ENCODE data around the gene SIK1. TPM values are rescaled to one million over a fixed set of nuclear protein-coding genes. Genes with fewer than 3 reads are reported as not detected.

Gene SIK1
- total and polyA plus RNA-seq, 2 donors (not counting 3 experiments of a cell fraction or from before 2014, with no cell fraction given), result 0.59 to 3.3 TPM

DNA sequence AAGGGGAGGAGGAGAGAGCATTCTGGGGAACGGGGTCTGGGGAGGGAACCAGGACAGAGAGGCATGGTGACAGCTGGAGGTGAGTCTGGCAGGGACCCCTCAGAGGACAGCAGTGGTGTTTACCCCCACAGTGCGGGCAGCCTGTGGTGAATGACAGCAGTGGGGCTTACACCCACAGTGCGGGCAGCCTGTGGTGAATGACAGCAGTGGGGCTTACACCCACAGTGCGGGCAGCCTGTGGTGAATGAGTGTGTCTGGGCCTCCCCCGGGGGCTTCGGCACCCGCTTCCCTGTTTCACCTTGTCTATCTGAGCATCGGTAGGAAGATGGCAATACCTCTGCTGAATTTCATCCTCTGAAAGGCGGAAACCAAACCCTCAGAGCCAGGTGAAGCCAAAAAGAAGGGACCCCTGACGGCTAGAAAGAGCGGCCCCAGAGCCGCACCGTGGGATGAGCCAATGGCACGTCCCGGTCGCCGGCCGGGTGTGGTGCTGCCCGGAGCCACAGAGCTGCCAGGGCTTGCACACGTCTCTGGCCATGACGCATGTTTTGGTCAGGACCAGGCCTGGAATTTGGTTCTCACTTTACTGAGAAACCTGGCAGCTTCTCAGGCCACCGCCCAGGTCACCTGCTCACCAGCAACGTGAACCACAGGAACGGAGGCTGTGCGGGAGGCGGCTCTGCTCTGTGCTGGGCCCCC lies 54.1 kb downstream of the SIK1 start:
- CTCF ChIA-PET, result no interaction called here
- Histone ChIP-seq H4K20me1 (replicated peaks; ENCODE audit: control insufficient read depth, extremely low read depth, insufficient read depth, low read length) (no peaks in the 10 kb centered on the region), H3K4me3 (replicated peaks in 1 of 3; ENCODE audit: insufficient read depth in 1 of 3, low read depth in 1 of 3, low read length in 3 of 3) (no peak overlapping the region), H3K36me3 (ENCODE audit: control insufficient read depth in 2 of 2, extremely low read depth in 1 of 2, insufficient read depth in 2 of 2, low read length in 2 of 2) (no peaks in the 10 kb centered on the region), H3K27me3 (ENCODE audit: control insufficient read depth in 2 of 2, insufficient read depth in 2 of 2, low read length in 2 of 2) (peaks cover 0 to 1% of the 10 kb centered on the region in 2 experiments), H3K9me3 (replicated peaks; ENCODE audit: control insufficient read depth, insufficient read depth, low read length) (no peaks in the 10 kb centered on the region), H3K4me1 (ENCODE audit: control insufficient read depth, extremely low read depth, insufficient read depth, low read length) (no peaks in the 10 kb centered on the region), H3K4me2 (ENCODE audit: insufficient read depth, low read length) (no peak overlapping the region), H3K9me1 (replicated peaks; ENCODE audit: control insufficient read depth, extremely low read depth, insufficient read depth, low read length) (no peaks in the 10 kb centered on the region), H2AFZ (ENCODE audit: low read depth, low read length) (no peak overlapping the region), H3K9ac (replicated peaks; ENCODE audit: extremely low read depth, insufficient read depth, low read length) (no peak overlapping the region), H3K27ac (ENCODE audit: insufficient read depth, low read depth, low read length) (no peak overlapping the region), H3K79me2 (ENCODE audit: control insufficient read depth, insufficient read depth, low read length) (no peaks in the 10 kb centered on the region)
- no TSS peak for BruUV-seq (replicated peaks)
- DNase-seq (ENCODE audit: low read depth, low spot score) (no peak), FAIRE-seq (no peak)
- TF ChIP-seq, protein P1, sequence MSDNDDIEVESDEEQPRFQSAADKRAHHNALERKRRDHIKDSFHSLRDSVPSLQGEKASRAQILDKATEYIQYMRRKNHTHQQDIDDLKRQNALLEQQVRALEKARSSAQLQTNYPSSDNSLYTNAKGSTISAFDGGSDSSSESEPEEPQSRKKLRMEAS (IDR thresholded peaks at IDR 0.05; ENCODE audit: insufficient read depth, insufficient read length), result no peak
- TF ChIP-seq JUN (IDR thresholded peaks at IDR 0.05; ENCODE audit: borderline replicate concordance, insufficient read depth, insufficient read length, low read depth) (no peak), MYC (IDR thresholded peaks at IDR 0.05; ENCODE audit: low read depth, low read length) (no peak), POLR2AphosphoS5 (IDR thresholded peaks at IDR 0.05; ENCODE audit: insufficient read depth, low read depth, low read length) (no peak), EZH2 (IDR thresholded peaks at IDR 0.05; ENCODE audit: borderline replicate concordance, low read depth, low read length, severe bottlenecking) (no peak), POLR2A (IDR thresholded peaks at IDR 0.05; ENCODE audit: low read depth, low read length) (no peak), GATA2 (IDR thresholded peaks at IDR 0.05; ENCODE audit: insufficient read depth, insufficient read length, low read depth, low read length) (no peak), FOS (IDR thresholded peaks at IDR 0.05; ENCODE audit: borderline replicate concordance, insufficient read depth, low read length) (no peak)
- TF ChIP-seq, protein P2, sequence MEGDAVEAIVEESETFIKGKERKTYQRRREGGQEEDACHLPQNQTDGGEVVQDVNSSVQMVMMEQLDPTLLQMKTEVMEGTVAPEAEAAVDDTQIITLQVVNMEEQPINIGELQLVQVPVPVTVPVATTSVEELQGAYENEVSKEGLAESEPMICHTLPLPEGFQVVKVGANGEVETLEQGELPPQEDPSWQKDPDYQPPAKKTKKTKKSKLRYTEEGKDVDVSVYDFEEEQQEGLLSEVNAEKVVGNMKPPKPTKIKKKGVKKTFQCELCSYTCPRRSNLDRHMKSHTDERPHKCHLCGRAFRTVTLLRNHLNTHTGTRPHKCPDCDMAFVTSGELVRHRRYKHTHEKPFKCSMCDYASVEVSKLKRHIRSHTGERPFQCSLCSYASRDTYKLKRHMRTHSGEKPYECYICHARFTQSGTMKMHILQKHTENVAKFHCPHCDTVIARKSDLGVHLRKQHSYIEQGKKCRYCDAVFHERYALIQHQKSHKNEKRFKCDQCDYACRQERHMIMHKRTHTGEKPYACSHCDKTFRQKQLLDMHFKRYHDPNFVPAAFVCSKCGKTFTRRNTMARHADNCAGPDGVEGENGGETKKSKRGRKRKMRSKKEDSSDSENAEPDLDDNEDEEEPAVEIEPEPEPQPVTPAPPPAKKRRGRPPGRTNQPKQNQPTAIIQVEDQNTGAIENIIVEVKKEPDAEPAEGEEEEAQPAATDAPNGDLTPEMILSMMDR (IDR thresholded peaks at IDR 0.05; ENCODE audit: extremely low read depth in 1 of 2, insufficient read depth in 1 of 2, low read depth in 1 of 2, low read length in 2 of 2), result no peak
- POLR2A ChIA-PET, result no interaction called here
- dilution Hi-C loops (cut with MboI; ENCODE audit: extremely low pct_ligation_motif_present, low sequenced_read_pairs) (no loop called here), intact Hi-C loops (cut with micrococcal nuclease) (no loop called here)

Measured in endothelial cell of umbilical vein (primary cell).